Measurements from ENCODE around the gene BIRC5.

Gene BIRC5

DNA sequence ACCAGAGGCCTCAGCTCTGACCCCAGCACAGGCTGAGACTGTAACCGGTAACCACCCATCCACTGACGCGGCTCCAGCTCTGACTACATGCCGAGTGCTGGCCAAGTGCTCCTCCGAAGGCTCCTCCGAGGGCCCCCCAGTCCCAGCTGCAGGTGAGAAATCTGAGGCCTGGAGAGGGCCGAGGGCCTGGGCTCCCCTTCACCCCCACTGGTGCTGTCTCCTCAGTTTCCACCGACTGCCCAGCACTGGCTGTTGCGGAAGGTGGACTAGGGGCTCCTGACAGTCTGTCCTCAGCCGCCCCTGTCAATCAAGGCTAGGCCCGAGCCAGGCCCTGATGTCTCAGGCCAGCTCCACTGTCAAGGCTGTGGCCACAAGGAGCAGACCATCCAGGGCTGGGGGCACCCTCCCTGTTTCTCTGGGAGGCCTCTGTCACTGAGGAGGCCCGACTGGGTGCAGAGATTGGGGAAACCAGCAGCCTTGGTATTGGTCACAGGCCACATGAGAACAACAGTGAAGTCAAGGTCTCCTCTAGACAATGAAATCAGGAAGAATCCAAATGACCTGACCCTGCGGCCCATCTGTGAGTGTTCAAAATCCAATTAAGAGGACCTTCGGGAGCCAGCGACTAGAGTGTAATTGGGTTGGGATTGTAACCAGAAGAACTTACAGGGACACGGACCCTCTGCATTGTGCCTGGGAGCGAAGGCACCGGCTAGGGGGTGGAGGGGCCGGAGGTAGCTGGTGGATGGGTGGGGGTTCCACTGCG, 22.5 kb downstream of the BIRC5 start:
- Histone ChIP-seq H3K4me1 (ENCODE audit: control insufficient read depth, insufficient read depth, low read length) (no peaks in the 10 kb centered on the region), H3K36me3 (ENCODE audit: insufficient read depth, low read length) (no peaks in the 10 kb centered on the region), H3K9me3 (replicated peaks; ENCODE audit: low read length) (no peaks in the 10 kb centered on the region), H3K4me2 (ENCODE audit: low read length) (no peak overlapping the region), H3K27me3 (ENCODE audit: control insufficient read depth, insufficient read depth, low read length) (peaks cover 13% of the 10 kb centered on the region), H3K9ac (ENCODE audit: low read depth, low read length) (no peak overlapping the region), H3K4me3 (ENCODE audit: low read length) (no peak overlapping the region)

- no peaks in the 10 kb centered on the region for H3K36me3 ChIP-seq (ENCODE audit: insufficient read depth, low read length)
- H3K27me3 ChIP-seq (ENCODE audit: control insufficient read depth, insufficient read depth, low read length), result peaks cover 6% of the 10 kb centered on the region
- H3K4me1 ChIP-seq (ENCODE audit: control insufficient read depth, insufficient read depth, low read length), result no peaks in the 10 kb centered on the region
- no peaks in the 10 kb centered on the region for H3K9me3 ChIP-seq (replicated peaks; ENCODE audit: low read length)
- H3K9ac ChIP-seq (ENCODE audit: low read depth, low read length), result no peak overlapping the region
- no peak overlapping the region for H3K4me3 ChIP-seq (ENCODE audit: low read length)
- H3K4me2 ChIP-seq (ENCODE audit: low read length), result no peak overlapping the region
These were observed 23.5 kb downstream of the BIRC5 start for GRCh38 chr17:78237401-78238012.

GRCh38 chr17:78238823-78239488, 24.9 kb downstream of the BIRC5 start:
- Histone ChIP-seq H3K27me3 (ENCODE audit: control insufficient read depth, insufficient read depth, low read length) (no peaks in the 10 kb centered on the region), H3K4me1 (ENCODE audit: control insufficient read depth, insufficient read depth, low read length) (no peaks in the 10 kb centered on the region), H3K36me3 (ENCODE audit: insufficient read depth, low read length) (no peaks in the 10 kb centered on the region), H3K4me3 (ENCODE audit: low read length) (no peak overlapping the region), H3K9ac (ENCODE audit: low read depth, low read length) (no peak overlapping the region), H3K4me2 (ENCODE audit: low read length) (no peak overlapping the region), H3K9me3 (replicated peaks; ENCODE audit: low read length) (no peaks in the 10 kb centered on the region)

- no peak overlapping the region for H3K9ac ChIP-seq (ENCODE audit: low read depth, low read length)
- no peaks in the 10 kb centered on the region for H3K9me3 ChIP-seq (replicated peaks; ENCODE audit: low read length)
- no peaks in the 10 kb centered on the region for H3K36me3 ChIP-seq (ENCODE audit: insufficient read depth, low read length)
- no peaks in the 10 kb centered on the region for H3K27me3 ChIP-seq (ENCODE audit: control insufficient read depth, insufficient read depth, low read length)
- no peaks in the 10 kb centered on the region for H3K4me1 ChIP-seq (ENCODE audit: control insufficient read depth, insufficient read depth, low read length)
- H3K4me3 ChIP-seq (ENCODE audit: low read length), result no peak overlapping the region
- H3K4me2 ChIP-seq (ENCODE audit: low read length), result no peak overlapping the region
These were observed 25.5 kb downstream of the BIRC5 start for GRCh38 chr17:78239489-78239931.

DNA sequence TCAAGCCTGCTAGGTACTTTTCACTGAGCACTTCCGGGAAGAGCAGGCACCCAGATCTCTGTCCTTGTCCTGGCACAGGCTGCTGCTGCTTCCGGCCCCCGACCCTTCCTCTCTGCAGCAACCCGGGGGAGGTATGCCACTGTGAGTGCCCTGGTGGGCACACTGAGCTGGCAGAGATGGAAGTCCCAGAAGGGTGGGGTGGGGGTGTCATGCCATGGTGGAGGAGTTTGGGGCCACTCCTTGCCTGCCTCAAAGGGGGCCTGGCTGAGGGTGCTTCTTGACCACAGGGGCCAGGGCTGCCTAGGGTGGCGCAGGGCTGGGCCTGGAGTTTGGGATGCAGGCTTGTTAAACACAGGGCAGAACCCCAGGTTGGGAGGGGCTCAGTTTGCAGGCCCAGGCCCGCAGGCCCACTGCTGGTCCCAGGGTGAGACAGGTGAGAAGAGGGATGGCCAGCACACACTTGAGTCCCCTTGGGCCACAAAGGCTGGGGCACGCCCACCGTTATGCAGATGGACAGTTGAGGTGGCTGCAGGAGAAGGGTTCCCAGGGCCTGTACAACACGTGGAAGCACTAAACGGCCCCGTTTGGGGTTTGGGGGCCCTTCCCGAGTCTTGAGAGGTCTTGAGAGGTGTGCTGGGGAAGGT, 26.1 kb downstream of the BIRC5 start:
- H3K27me3 ChIP-seq (ENCODE audit: control insufficient read depth, insufficient read depth, low read length), result no peaks in the 10 kb centered on the region
- H3K9me3 ChIP-seq (replicated peaks; ENCODE audit: low read length), result no peaks in the 10 kb centered on the region
- H3K4me3 ChIP-seq (ENCODE audit: low read length), result no peak overlapping the region
- no peaks in the 10 kb centered on the region for H3K4me1 ChIP-seq (ENCODE audit: control insufficient read depth, insufficient read depth, low read length)
- H3K36me3 ChIP-seq (ENCODE audit: insufficient read depth, low read length), result no peaks in the 10 kb centered on the region
- no peak overlapping the region for H3K9ac ChIP-seq (ENCODE audit: low read depth, low read length)
- no peak overlapping the region for H3K4me2 ChIP-seq (ENCODE audit: low read length)

- Histone ChIP-seq H3K4me1 (ENCODE audit: control insufficient read depth, insufficient read depth, low read length) (no peaks in the 10 kb centered on the region), H3K9ac (ENCODE audit: low read depth, low read length) (no peak overlapping the region), H3K27me3 (ENCODE audit: control insufficient read depth, insufficient read depth, low read length) (no peaks in the 10 kb centered on the region), H3K9me3 (replicated peaks; ENCODE audit: low read length) (no peaks in the 10 kb centered on the region), H3K4me2 (ENCODE audit: low read length) (no peak overlapping the region), H3K36me3 (ENCODE audit: insufficient read depth, low read length) (no peaks in the 10 kb centered on the region), H3K4me3 (ENCODE audit: low read length) (no peak overlapping the region)
These were observed 26.8 kb downstream of the BIRC5 start for GRCh38 chr17:78240839-78241238.

- Histone ChIP-seq H3K4me3 (ENCODE audit: low read length) (no peak overlapping the region), H3K4me2 (ENCODE audit: low read length) (no peak overlapping the region), H3K9ac (ENCODE audit: low read depth, low read length) (no peak overlapping the region), H3K9me3 (replicated peaks; ENCODE audit: low read length) (no peaks in the 10 kb centered on the region), H3K4me1 (ENCODE audit: control insufficient read depth, insufficient read depth, low read length) (no peaks in the 10 kb centered on the region), H3K36me3 (ENCODE audit: insufficient read depth, low read length) (no peaks in the 10 kb centered on the region), H3K27me3 (ENCODE audit: control insufficient read depth, insufficient read depth, low read length) (no peaks in the 10 kb centered on the region)
These were observed 27.4 kb downstream of the BIRC5 start for GRCh38 chr17:78241277-78242023.

GRCh38 chr17:78242024-78242742, 28.1 kb downstream of the BIRC5 start:
- no peaks in the 10 kb centered on the region for H3K27me3 ChIP-seq (ENCODE audit: control insufficient read depth, insufficient read depth, low read length)
- H3K9me3 ChIP-seq (replicated peaks; ENCODE audit: low read length), result no peaks in the 10 kb centered on the region
- no peak overlapping the region for H3K4me3 ChIP-seq (ENCODE audit: low read length)
- no peaks in the 10 kb centered on the region for H3K4me1 ChIP-seq (ENCODE audit: control insufficient read depth, insufficient read depth, low read length)
- H3K9ac ChIP-seq (ENCODE audit: low read depth, low read length), result no peak overlapping the region
- H3K4me2 ChIP-seq (ENCODE audit: low read length), result no peak overlapping the region
- H3K36me3 ChIP-seq (ENCODE audit: insufficient read depth, low read length), result no peaks in the 10 kb centered on the region

GRCh38 chr17:78247304-78247703, 33.3 kb downstream of the BIRC5 start:
- Histone ChIP-seq H3K4me1 (ENCODE audit: control insufficient read depth, insufficient read depth, low read length) (peaks cover 5% of the 10 kb centered on the region), H3K4me3 (ENCODE audit: low read length) (no peak overlapping the region), H3K36me3 (ENCODE audit: insufficient read depth, low read length) (no peaks in the 10 kb centered on the region), H3K4me2 (ENCODE audit: low read length) (no peak overlapping the region), H3K9ac (ENCODE audit: low read depth, low read length) (no peak overlapping the region), H3K9me3 (replicated peaks; ENCODE audit: low read length) (no peaks in the 10 kb centered on the region), H3K27me3 (ENCODE audit: control insufficient read depth, insufficient read depth, low read length) (no peaks in the 10 kb centered on the region)

- Histone ChIP-seq H3K4me1 (ENCODE audit: control insufficient read depth, insufficient read depth, low read length) (peaks cover 5% of the 10 kb centered on the region), H3K4me2 (ENCODE audit: low read length) (no peak overlapping the region), H3K36me3 (ENCODE audit: insufficient read depth, low read length) (no peaks in the 10 kb centered on the region), H3K27me3 (ENCODE audit: control insufficient read depth, insufficient read depth, low read length) (no peaks in the 10 kb centered on the region), H3K9me3 (replicated peaks; ENCODE audit: low read length) (no peaks in the 10 kb centered on the region), H3K9ac (ENCODE audit: low read depth, low read length) (no peak overlapping the region), H3K4me3 (ENCODE audit: low read length) (no peak overlapping the region)
These were observed 34.2 kb downstream of the BIRC5 start for GRCh38 chr17:78248051-78248914.

Measured in skeletal muscle satellite cell (primary cell).